NCI-H1694 treated with DMSO at 0.1 percent for 48 hours (cell line): ENCODE data around the gene CPT2.
"Not testable (repeated sequence)": the region's sequence is repeated elsewhere in the genome, so short reads cannot be mapped to it uniquely, and the experiment has no call there.

ENCODE experiments used
- DNase-seq: peaks from one replicate; lab custom pipeline; 2025; lab: John Stamatoyannopoulos, UW

Gene CPT2

GRCh38 chr1:53182716-53183094, 13.9 kb upstream of the CPT2 start:
- DNase-seq: no peak

- no peak for DNase-seq
Measured at GRCh38 chr1:53183095-53183990, 13.3 kb upstream of the CPT2 start.

GRCh38 chr1:53185955-53186297, 10.7 kb upstream of the CPT2 start:
- DNase-seq: not testable (repeated sequence)

GRCh38 chr1:53186533-53186932, 10.1 kb upstream of the CPT2 start:
- DNase-seq: no peak

GRCh38 chr1:53187401-53187800, 9.2 kb upstream of the CPT2 start:
- no peak for DNase-seq

GRCh38 chr1:53188099-53188498, 8.5 kb upstream of the CPT2 start:
- DNase-seq: no peak

- no peak for DNase-seq
Measured at GRCh38 chr1:53189061-53189460, 7.6 kb upstream of the CPT2 start.

GRCh38 chr1:53190210-53190611, 6.4 kb upstream of the CPT2 start:
- DNase-seq: no peak

GRCh38 chr1:53195246-53196016, 1.2 kb upstream of the CPT2 start:
- no peak for DNase-seq

- no peak for DNase-seq
Measured at GRCh38 chr1:53196017-53196484, 573 bp upstream of the CPT2 start.

GRCh38 chr1:53197291-53198200, 922 bp downstream of the CPT2 start:
- no peak for DNase-seq

GRCh38 chr1:53198241-53198651, 1.6 kb downstream of the CPT2 start:
- DNase-seq: no peak

GRCh38 chr1:53203466-53203865, 6.8 kb downstream of the CPT2 start:
- no peak for DNase-seq

- DNase-seq: not testable (repeated sequence)
Measured at GRCh38 chr1:53205496-53205895, 8.9 kb downstream of the CPT2 start.

- not testable (repeated sequence) for DNase-seq
Measured at GRCh38 chr1:53206083-53206685, 9.6 kb downstream of the CPT2 start.

- no peak for DNase-seq
Measured at GRCh38 chr1:53206735-53207379, 10.2 kb downstream of the CPT2 start.

GRCh38 chr1:53207726-53208125, 11.1 kb downstream of the CPT2 start:
- DNase-seq: no peak

- DNase-seq: no peak
Measured at GRCh38 chr1:53210352-53210751, 13.7 kb downstream of the CPT2 start.

GRCh38 chr1:53210954-53211353, 14.3 kb downstream of the CPT2 start:
- DNase-seq: no peak

GRCh38 chr1:53214376-53214940, 17.8 kb downstream of the CPT2 start:
- no peak for DNase-seq

- DNase-seq: no peak
Measured at GRCh38 chr1:53218201-53218600, 21.6 kb downstream of the CPT2 start.
